GM18951 (cell line): ENCODE results near the gene CASP4.
"Not testable (repeated sequence)": the region's sequence is repeated elsewhere in the genome, so short reads cannot be mapped to it uniquely, and the experiment has no call there.

ENCODE experiments used
- POLR2A ChIP-seq: IDR thresholded peaks from 4 replicates; pipeline ENCODE4 v1.6.1; 2011; ENCODE audit warnings: mild to moderate bottlenecking; ENCODE audit not compliant: insufficient read length, insufficient read depth; ENCODE audit errors: extremely low read depth
- in situ Hi-C: fragments of 300-500 bp; cut with MboI; formaldehyde crosslinking; loops from one replicate; pipeline ENCODE4 v1.12.0; 2022; ENCODE audit warnings: low sequenced_read_pairs, mixed read lengths, inconsistent platforms; ENCODE audit not compliant: unreplicated experiment

Gene CASP4

DNA sequence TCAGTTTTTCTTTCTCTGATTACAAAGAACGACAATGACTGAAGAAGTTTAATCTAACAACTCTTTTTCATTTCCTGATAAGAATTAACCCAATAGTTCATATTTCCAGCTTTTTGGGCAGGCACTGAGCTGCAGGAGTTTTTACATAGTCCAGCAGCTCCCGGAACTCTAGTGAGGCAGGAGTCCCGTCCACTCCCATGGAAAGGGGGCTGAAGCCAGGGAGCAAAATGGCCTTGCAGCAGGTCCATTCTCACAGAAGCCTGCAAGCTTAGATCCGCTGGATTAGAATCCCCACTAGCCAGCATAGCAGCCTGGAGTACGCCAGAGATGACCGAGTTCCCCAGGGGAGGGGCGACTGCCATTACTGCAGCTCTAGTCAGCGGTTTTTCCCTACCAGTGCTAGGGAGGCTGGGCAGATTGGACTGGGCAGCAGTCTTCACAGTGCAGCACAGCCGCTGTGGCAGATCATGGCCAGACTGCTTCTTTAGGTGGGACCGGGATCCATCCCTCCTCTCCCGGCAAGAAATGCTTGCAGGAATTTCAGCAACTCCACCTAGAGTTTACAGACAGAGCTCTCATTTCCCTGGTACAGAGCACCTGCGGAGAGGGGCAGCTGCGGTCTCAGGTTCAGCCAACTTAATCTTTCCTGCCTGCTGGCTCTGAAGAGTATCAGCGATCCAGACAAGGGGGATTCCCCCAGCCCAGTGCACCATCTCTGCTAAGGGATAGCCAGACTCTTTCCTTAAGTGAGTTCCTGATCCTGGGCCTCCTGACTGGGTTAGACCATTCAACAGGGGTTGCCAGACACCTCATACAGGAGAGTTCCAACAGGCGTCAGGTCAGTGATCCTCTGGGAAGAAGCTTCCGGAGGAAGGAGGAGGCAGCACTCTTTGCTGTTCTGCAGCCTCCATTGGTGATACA, 742 bp upstream of the CASP4 start:
- in situ Hi-C loops: no loop called here
- no peak for TF ChIP-seq POLR2A

DNA sequence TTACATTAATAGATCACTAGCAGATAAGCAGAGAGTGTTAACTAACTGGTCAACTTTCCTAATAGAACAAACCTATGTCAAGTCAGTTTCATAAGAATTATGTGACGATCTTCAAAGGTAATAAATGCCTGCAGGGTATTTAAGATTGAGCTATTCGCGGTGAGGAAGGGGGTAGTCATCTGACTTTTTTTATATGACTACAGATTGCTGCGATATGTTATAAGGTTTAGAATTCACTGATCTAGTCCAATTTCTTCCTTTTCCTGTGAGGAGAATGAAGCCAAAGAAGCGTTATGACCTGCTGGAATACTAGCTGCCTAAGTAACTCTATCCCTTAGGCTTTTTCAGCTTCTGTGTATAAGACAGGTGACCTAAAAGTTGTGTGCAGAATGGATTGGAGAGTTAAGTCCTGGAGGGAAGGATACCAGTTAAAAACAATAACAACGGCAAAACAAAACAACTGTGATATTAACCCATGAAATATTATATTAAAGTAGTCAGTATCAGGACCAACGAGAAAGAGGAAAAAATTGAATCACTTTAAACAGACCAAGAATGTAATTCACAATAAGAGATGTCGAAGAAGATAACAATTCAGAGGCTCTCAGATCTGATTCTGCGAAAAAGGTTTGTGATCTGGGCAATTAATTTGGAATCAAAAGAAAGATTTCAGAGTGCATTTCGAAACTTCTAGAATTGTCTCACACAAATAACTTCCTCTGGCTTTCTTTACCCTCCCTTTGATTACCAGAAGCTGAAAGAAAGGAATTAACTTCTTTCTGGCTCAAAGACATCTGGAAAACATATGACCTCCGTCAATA, 630 bp downstream of the CASP4 start:
- no peak for TF ChIP-seq POLR2A
- in situ Hi-C loops: no loop called here

DNA sequence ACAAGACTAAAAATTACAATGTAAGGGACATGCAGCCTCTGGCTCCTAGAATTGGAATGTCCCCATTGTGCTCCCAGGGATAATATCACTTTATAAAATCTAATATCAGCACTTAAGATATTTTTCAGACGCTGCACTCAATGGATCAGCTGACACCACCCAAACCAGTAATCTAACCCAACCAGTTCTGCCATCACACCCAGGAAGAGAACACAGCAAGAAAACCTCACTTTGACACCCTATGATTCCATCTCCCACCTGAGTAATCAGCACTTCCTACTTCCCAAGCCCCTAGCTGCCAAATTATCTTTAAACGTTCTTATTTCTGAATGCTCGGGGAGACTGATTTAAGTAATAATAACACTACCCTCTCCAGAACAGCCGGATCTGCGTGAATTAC, 2.6 kb downstream of the CASP4 start:
- in situ Hi-C loops: no loop called here
- no peak for TF ChIP-seq POLR2A

- TF ChIP-seq POLR2A: no peak
- in situ Hi-C loops: no loop called here
Observed at GRCh38 chr11:104964247-104964646, 4.1 kb downstream of the CASP4 start.

GRCh38 chr11:104962852-104963251, 5.5 kb downstream of the CASP4 start:
- TF ChIP-seq POLR2A: no peak
- in situ Hi-C loops: no loop called here

GRCh38 chr11:104957280-104957679, 11.1 kb downstream of the CASP4 start:
- in situ Hi-C loops: no loop called here
- no peak for TF ChIP-seq POLR2A

GRCh38 chr11:104956528-104956927, 11.8 kb downstream of the CASP4 start:
- in situ Hi-C loops: no loop called here
- TF ChIP-seq POLR2A: no peak

- in situ Hi-C loops: no loop called here
- no peak for TF ChIP-seq POLR2A
Observed at GRCh38 chr11:104946907-104947306, 21.5 kb downstream of the CASP4 start.

DNA sequence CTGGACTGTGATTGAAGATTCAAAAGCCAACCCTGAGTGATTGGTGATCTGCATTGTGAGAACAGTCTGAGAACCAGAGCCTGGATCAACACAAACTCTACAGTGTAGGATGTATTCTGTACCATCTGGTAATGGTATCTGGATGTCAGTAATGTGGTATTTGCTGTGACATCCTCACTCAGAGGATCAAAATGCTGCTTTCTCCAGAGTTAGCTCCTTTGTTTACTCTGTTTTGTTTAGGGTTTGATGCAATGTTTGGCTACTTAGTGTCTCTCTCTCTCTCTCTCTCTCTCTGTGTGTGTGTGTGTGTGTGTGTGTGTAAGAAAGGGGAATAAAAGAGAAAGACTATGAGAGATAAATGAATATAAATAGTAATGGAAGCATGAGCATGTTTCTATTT, 24.3 kb downstream of the CASP4 start:
- in situ Hi-C loops: no loop called here
- TF ChIP-seq POLR2A: no peak

DNA sequence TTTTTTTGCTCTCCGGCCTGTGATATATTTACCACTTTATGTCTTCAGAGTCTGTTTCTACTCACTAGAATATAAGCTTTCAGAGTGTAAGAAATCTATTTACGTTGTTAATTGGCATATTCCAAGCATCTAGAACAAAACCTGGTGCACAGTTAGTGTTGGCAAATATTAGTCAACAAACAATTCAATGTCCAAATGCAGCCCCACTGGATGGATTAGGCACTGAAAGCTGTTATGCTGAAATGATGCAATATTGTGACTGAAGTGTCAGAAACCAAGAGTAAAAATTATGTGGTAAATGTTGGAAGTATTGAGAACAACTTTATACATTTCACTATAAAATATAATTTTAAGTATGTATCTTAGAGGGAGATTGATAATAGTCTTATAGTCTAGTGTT, 24.8 kb downstream of the CASP4 start:
- in situ Hi-C loops: no loop called here
- no peak for TF ChIP-seq POLR2A

- in situ Hi-C loops: no loop called here
- no peak for TF ChIP-seq POLR2A
Observed at GRCh38 chr11:104934594-104934993, 33.8 kb downstream of the CASP4 start.

- in situ Hi-C loops: not testable (repeated sequence)
Observed at GRCh38 chr11:104934073-104934472, 34.3 kb downstream of the CASP4 start.

GRCh38 chr11:104928811-104929210, 39.6 kb downstream of the CASP4 start:
- in situ Hi-C loops: no loop called here

More at GRCh38 chr11:104928811-104929210, 39.6 kb downstream of the CASP4 start:
- no peak for TF ChIP-seq POLR2A
